Medulla oblongata (tissue), 1 donor: ENCODE data around the gene PCDHA4.
"Not testable (repeated sequence)": the region's sequence is repeated elsewhere in the genome, so short reads cannot be mapped to it uniquely, and the experiment has no call there.

Source experiments
- DNase-seq: peaks from one replicate; pipeline ENCODE4 v3.0.0-alpha.2; 2015; ENCODE audit errors: extremely low spot score

The PCDHA4 gene

DNA sequence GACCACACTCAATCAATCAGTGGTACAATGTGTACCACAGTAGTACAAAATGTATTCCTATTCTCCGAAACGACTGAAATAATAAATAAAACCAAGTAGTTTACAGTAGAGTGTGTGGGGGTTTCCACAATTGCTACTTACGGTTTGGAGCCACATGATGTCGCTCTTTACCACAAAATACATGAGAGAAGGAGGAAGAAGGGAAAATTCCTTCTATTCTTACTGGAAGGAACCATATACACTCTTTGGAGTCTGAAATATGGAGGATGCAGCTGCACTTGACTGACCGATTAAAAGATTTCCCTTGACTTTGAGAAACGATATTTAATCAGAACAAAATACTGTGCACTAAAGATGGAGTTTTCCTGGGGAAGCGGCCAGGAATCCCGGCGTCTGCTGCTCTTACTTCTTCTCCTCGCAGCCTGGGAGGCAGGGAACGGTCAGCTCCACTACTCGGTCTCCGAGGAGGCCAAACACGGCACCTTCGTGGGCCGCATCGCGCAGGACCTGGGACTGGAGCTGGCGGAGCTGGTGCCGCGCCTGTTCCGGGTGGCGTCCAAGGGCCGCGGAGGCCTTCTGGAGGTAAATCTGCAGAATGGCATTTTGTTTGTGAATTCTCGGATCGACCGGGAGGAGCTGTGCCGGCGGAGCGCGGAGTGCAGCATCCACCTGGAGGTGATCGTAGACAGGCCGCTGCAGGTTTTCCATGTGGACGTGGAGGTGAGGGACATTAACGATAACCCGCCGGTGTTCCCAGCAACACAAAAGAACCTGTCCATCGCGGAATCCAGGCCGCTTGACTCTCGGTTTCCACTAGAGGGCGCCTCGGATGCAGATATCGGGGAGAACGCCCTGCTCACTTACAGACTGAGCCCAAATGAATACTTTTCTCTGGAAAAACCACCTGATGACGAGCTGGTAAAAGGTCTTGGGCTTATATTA, at the start of gene PCDHA4:
Gene PCDHA4 (plus strand): TSS at position 235 of the 942 bp plus-strand sequence.
- DNase-seq: peak; percentile 74

DNA sequence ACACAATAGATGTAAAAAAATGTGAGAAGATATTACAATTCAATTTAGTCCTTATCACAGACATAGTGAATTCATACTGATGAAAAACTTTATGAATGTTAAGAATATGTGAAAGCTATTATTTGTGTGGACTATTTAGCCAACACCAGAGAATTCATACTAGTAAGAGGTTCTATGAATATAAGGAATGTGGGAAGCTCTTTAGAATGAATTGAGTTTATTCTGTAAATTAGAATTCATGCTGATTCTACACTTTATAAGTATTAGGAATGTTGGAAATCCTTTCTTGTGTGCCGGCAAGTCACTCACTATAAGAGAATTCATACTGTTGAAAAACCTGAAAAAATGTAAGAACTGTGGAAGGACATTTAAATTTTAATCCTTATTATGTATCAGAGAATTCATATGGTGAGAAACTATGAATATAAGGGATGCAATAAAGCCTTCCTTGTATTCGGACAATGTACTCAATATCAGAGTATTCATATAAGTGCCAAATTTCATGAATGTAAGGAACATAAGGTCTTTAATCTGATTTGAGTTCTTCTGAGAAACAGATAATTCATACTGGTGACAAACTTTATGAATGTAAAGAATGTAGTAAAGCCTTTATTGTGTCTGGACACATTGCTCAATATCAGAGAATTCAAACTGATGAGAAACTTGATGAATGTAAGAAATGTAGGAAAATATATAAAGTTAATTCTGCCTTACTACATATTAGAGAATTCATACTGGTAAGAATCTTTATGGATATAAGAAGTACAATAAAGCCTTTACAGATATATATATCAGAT, 42.5 kb upstream of the PCDHA4 start:
- no peak for DNase-seq

DNA sequence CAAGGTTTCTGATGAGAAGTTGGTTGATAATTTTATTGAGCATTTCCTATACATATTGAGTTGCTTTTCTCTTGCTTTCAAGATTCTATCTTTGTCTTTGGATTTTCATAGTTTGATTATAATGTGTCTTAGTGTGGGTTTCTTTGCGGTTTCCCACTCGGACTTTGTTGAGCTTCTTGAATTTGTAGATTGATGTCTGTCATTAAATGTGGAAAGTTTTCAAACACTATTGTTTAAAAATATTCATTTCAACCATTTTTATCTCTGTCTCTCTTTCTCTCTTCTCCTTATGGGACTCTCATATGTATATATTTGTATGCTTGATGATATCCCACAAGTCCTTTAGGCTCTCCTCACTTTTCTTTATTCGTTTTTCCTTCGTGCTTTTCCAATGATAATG, 39.4 kb upstream of the PCDHA4 start:
- no peak for DNase-seq

DNA sequence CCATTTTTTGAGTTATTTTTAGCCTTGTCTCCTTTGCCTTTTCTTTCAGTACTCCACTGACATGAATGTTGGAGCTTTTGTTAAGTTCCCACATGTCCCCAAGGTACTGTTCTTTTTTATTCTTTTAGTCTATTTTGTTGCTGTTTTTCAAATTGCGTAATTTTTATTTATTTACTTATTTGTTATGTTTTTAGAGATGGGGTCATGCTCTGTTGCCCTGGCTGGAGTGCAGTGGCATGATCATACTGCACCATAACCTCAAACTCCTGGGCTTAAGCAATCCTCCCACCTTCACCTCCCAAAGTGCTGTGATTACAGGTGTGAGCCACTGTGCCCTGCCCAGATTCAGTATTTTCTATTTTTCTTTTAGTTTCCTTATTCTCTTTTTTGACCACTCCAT, 26.4 kb upstream of the PCDHA4 start:
- no peak for DNase-seq

DNA sequence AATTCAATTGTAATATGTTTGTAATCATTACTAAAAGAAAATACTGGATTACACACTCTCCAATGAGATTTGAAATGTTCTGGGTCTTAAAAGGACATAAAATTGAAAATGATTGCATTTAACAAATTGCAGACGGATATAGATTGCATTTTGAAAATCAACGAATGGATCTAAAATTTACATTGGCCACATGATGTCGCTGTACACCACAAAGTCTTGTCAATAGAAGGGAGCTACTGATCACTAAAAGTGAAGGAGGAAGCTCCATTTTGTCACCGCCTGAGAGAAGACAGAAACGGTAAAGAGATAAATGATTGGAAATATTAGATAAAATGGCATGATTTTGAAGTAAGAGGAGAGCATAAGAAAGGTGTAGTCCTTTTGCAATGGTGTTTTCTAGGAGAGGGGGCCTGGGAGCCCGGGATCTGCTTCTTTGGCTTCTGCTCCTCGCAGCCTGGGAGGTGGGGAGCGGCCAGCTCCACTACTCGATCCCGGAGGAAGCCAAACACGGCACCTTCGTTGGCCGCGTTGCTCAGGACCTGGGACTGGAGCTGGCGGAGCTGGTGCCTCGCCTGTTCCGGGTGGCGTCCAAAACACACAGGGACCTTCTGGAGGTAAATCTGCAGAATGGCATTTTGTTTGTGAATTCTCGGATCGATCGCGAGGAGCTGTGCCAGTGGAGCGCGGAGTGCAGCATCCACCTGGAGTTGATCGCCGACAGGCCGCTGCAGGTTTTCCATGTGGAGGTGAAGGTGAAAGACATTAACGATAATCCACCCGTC, 20.8 kb upstream of the PCDHA4 start, which contains the start of gene PCDHA1:
Gene PCDHA1 (plus strand): TSS at position 236 of the 782 bp plus-strand sequence.
- peak; percentile 58 for DNase-seq

DNA sequence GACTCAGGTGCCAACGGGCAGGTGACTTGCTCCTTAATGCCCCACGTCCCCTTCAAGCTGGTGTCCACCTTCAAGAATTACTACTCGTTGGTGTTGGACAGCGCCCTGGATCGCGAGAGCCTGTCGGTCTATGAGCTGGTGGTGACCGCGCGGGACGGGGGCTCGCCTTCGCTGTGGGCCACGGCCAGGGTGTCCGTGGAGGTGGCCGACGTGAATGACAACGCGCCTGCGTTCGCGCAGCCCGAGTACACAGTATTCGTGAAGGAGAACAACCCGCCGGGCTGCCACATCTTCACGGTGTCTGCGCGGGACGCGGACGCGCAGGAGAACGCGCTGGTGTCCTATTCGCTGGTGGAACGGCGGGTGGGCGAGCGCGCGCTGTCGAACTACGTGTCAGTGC, 19.4 kb upstream of the PCDHA4 start:
- DNase-seq: not testable (repeated sequence)

DNA sequence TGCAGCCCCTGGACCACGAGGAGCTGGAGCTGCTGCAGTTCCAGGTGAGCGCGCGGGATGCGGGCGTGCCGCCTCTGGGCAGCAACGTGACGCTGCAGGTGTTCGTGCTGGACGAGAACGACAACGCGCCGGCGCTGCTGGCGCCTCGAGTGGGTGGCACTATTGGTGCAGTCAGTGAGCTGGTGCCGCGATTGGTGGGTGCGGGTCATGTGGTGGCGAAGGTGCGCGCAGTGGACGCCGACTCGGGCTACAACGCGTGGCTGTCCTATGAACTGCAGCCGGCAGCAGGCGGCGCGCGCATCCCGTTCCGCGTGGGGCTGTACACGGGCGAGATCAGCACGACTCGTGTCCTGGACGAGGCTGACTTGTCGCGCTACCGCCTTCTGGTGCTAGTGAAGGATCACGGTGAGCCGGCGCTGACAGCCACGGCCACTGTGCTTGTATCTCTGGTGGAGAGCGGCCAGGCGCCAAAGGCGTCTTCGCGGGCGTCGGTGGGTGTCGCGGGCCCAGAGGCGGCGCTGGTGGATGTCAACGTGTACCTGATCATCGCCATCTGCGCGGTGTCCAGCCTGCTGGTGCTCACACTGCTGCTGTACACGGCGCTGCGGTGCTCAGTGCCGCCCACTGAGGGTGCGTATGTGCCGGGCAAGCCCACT, 18.9 kb upstream of the PCDHA4 start:
- DNase-seq: not testable (repeated sequence)

DNA sequence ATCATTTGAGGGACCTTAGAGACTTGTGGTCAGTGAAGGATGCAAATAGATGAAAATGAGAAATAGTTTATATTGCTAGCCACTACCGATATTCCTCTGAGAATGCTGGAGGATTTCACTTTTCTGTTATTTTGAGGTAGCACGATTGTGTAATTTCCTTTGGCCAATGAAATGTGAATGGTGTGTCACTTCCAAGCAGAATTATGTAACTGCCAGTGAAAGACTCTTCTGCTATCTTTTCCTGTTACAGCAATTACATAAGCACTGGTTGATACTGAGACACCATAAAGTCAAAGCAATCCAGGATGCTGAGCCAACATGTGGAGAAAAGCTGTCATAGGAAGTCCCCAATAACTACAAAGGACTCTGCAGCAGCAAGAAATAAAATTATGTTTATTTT, 15.8 kb upstream of the PCDHA4 start:
- no peak for DNase-seq

DNA sequence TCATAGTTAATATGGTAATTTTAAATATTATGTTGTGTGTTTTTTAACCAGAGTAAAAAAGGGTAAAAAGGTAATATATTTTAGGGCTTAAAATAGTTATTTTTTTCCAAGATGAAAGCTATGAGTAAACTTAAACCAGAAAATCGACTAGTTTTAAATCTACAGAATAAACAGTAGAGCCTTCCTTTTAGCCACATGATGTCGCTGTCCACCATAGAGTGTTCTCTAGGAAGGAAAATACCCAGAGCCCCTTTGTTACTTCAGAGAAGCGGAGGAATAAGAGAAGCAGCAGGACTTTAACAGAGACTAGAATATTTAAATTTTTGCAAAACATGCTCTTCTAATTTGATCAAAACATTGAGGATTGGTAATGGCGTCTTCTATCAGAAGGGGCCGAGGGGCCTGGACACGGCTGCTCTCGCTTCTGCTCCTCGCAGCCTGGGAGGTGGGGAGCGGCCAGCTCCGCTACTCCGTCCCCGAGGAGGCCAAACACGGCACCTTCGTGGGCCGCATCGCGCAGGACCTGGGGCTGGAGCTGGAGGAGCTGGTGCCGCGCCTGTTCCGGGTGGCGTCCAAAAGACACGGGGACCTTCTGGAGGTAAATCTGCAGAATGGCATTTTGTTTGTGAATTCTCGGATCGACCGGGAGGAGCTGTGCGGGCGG, 12.1 kb upstream of the PCDHA4 start, which contains the start of gene PCDHA2:
Gene PCDHA2 (plus strand): TSS at position 258 of the 664 bp plus-strand sequence.
- DNase-seq: peak; percentile 67

DNA sequence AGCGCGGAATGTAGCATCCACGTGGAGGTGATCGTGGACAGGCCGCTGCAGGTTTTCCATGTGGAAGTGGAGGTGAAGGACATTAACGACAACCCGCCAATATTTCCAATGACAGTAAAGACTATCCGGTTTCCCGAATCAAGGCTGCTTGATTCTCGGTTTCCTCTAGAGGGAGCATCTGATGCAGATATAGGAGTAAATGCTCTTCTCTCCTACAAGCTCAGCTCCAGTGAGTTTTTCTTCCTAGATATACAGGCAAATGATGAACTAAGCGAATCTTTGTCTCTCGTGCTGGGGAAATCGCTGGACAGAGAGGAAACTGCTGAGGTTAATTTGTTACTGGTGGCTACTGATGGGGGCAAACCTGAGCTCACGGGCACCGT, 11.6 kb upstream of the PCDHA4 start:
- peak; percentile 55 for DNase-seq

DNA sequence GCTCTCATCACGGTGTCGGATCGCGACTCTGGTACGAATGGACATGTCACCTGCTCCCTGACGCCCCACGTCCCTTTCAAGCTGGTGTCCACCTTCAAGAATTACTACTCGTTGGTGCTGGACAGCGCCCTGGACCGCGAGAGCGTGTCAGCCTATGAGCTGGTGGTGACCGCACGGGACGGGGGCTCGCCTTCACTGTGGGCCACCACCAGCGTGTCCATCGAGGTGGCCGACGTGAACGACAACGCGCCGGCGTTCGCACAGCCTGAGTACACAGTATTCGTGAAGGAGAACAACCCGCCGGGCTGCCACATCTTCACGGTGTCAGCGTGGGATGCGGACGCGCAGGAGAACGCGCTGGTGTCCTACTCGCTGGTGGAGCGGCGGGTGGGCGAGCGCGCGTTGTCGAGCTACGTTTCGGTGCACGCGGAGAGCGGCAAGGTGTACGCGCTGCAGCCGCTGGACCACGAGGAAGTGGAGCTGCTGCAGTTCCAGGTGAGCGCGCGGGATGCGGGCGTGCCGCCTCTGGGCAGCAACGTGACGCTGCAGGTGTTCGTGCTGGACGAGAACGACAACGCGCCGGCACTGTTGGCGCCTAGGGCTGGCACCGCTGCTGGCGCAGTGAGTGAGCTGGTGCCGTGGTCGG, 10.7 kb upstream of the PCDHA4 start:
- DNase-seq: not testable (repeated sequence)

DNA sequence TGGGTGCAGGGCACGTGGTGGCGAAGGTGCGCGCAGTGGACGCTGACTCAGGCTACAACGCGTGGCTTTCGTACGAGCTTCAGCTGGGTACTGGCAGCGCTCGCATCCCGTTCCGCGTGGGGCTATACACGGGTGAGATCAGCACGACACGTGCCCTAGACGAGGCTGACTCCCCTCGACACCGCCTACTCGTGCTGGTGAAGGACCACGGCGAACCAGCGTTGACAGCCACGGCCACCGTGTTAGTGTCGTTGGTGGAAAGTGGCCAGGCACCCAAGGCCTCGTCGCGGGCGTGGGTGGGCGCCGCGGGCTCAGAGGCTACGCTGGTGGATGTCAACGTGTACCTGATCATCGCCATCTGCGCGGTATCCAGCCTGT, 10.2 kb upstream of the PCDHA4 start:
- DNase-seq: no peak

DNA sequence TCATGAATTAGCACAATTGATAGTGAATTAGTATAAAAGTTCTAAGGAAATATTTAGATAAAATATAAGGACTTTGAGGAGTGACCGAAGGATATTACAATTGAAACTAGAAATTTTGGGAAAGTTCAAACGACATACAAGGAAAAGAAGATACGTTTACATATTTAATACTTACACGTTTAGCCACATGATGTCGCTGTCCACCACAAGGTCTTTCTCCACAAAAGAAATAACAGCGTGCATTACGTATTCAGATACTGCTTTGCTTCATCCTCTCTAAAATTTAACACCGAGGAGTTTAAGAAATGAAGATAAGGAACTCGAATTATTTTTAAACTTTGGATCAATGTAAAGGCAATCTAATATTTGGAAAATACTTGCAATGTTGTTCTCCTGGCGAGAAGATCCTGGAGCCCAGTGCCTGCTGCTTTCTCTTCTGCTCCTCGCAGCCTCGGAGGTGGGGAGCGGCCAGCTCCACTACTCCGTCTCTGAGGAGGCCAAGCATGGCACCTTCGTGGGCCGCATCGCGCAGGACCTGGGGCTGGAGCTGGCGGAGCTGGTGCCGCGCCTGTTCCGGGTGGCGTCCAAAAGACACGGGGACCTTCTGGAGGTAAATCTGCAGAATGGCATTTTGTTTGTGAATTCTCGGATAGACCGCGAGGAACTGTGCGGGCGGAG, 5.9 kb upstream of the PCDHA4 start, which contains the start of gene PCDHA3:
Gene PCDHA3 (plus strand): TSS at position 242 of the 678 bp plus-strand sequence.
- peak; percentile 72 for DNase-seq

DNA sequence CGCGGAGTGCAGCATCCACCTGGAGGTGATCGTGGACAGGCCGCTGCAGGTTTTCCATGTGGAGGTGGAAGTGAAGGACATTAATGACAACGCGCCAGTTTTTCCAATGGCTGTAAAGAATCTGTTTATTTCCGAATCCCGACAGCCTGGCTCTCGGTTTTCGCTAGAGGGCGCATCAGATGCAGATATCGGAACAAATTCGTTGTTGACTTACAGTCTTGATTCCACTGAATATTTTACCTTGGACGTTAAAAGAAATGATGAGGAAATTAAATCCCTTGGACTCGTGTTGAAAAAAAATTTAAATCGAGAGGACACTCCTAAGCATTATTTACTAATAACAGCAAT, 5.4 kb upstream of the PCDHA4 start:
- DNase-seq: peak; percentile 64

DNA sequence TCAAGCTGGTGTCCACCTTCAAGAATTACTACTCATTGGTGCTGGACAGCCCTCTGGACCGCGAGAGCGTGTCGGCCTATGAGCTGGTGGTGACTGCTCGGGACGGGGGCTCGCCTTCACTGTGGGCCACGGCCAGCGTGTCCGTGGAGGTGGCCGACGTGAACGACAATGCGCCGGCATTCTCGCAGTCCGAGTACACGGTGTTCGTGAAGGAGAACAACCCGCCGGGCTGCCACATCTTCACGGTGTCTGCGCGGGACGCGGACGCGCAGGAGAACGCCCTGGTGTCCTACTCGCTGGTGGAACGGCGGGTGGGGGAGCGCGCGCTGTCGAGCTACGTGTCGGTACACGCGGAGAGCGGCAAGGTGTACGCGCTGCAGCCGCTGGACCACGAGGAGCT, 4.5 kb upstream of the PCDHA4 start:
- not testable (repeated sequence) for DNase-seq

DNA sequence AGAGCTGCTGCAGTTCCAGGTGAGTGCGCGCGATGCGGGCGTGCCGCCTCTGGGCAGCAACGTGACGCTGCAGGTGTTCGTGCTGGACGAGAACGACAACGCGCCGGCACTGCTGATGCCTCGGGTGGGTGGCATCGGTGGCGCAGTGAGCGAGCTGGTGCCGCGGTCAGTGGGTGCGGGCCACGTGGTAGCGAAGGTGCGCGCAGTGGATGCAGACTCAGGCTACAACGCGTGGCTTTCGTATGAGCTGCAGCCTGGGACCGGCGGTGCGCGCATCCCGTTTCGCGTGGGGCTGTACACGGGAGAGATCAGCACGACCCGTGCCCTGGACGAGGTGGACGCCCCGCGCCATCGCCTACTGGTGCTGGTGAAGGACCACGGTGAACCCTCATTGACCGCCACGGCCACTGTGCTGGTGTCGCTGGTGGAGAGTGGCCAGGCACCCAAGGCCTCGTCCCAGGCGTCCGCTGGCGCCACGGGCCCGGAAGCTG, 4.0 kb upstream of the PCDHA4 start:
- DNase-seq: no peak

DNA sequence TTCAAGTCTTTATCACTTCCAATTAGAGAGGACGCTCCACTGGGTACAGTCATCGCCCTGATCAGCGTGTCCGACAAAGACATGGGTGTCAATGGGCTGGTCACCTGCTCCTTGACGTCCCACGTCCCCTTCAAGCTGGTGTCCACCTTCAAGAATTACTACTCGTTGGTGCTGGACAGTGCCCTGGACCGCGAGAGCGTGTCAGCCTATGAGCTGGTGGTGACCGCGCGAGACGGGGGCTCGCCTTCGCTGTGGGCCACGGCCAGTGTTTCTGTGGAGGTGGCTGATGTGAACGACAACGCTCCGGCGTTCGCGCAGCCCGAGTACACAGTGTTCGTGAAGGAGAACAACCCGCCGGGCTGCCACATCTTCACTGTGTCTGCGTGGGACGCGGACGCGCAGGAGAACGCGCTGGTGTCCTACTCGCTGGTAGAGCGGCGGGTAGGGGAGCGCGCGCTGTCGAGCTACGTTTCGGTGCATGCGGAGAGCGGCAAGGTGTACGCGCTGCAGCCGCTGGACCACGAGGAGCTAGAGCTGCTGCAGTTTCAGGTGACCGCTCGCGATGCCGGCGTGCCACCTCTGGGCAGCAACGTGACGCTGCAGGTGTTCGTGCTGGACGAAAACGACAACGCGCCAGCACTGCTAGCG, 1.5 kb downstream of the PCDHA4 start:
- DNase-seq: not testable (repeated sequence)

DNA sequence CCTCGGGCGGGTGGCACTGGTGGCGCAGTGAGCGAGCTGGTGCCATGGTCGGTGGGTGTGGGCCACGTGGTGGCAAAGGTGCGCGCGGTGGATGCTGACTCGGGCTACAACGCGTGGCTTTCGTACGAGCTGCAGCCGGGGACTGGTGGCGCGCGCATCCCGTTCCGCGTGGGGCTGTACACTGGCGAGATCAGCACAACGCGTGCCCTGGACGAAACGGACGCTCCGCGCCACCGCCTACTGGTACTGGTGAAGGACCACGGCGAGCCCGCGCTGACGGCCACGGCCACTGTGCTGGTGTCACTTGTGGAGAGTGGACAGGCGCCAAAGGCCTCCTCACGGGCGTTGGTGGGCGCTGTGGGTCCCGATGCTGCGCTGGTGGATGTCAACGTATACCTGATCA, 2.0 kb downstream of the PCDHA4 start:
- DNase-seq: no peak
